HCT116 (cell line): ENCODE results near the gene PTPN20. TPM values are rescaled to one million over a fixed set of nuclear protein-coding genes. Genes with fewer than 3 reads are reported as not detected.

Source experiments
- ATAC-seq: fragments of 200-7000 bp; cut with Tn5 transposase; 2 replicates; pipeline ENCODE4 v1.9.1; 2020; ENCODE audit warnings: mild to moderate bottlenecking, moderate library complexity
- BruUV-seq: library from RNA; stranded (reverse); fragments of 400-500 nt; replicated peaks from 2 replicates; lab custom pipeline; 2021; lab: Mats Ljungman, UMichigan
- CTCF ChIA-PET: fragments of 300-600 bp; sonication (Branson Sonifier 250); formaldehyde crosslinking; loops from one replicate; lab custom pipeline; 2021; ENCODE audit warnings: antibody characterized with exemption; lab: Charles Lee
- POLR2A ChIA-PET: fragments of 300-600, 350-600 bp; sonication (Branson Sonifier 250); formaldehyde crosslinking; loops from one replicate; lab custom pipeline; 2021; ENCODE audit warnings: antibody characterized with exemption; lab: Charles Lee
- RAD21 ChIA-PET, 2 experiments: fragments of 300-600 bp; sonication (Branson Sonifier 250); formaldehyde crosslinking; loops; one replicate each; lab custom pipeline; 2023; ENCODE audit warnings: low total read pairs in 2 of 2; ENCODE audit not compliant: uncharacterized antibody in 2 of 2, unreplicated experiment in 2 of 2, low non-redundant PET in 1 of 2; lab: Charles Lee
- DNase-seq: peaks from one replicate; pipeline ENCODE4 v3.0.0-alpha.2; 2010; ENCODE audit warnings: low read depth, low spot score
- H2AFZ ChIP-seq: fragments of 200-600 bp; shearing (Covaris generic), sonication (generic); 2 replicates; pipeline ENCODE4 v1.6.1; 2017; ENCODE audit warnings: low read depth, mixed run types, mixed read lengths, antibody characterized with exemption, low read length; ENCODE audit not compliant: poor library complexity, severe bottlenecking
- H3K27ac ChIP-seq: 2 replicates; pipeline ENCODE4 v1.5.1; 2012; ENCODE audit warnings: low read depth, low read length
- H3K27me3 ChIP-seq: fragments of 200-600 bp; sonication (generic); 2 replicates; pipeline ENCODE4 v1.6.1; 2016; ENCODE audit warnings: mixed run types, low read length, mixed read lengths; ENCODE audit not compliant: insufficient read depth
- H3K36me3 ChIP-seq, 2 experiments: fragments of 200-500 bp in 1 of 2; fragments of 200-600 bp in 1 of 2; sonication (Bioruptor generic) in 1 of 2; sonication (generic) in 1 of 2; 2 replicates each; pipeline versions ENCODE4 v1.5.1 to v1.6.1; 2014 to 2016; ENCODE audit warnings: low read length in 2 of 2, inconsistent platforms in 1 of 2, mixed read lengths in 1 of 2, mixed run types in 1 of 2; ENCODE audit not compliant: insufficient read depth in 2 of 2, control insufficient read depth in 1 of 2
- H3K4me1 ChIP-seq, 2 experiments: fragments of 200-600 bp in 1 of 2; sonication (generic) in 1 of 2; 2 replicates each; pipeline versions ENCODE4 v1.5.1 to v1.6.1; 2012 to 2017; ENCODE audit warnings: low read length in 2 of 2, inconsistent platforms in 1 of 2, mild to moderate bottlenecking in 1 of 2, mixed read lengths in 1 of 2, mixed run types in 1 of 2, moderate library complexity in 1 of 2; ENCODE audit not compliant: insufficient read depth in 2 of 2, control insufficient read depth in 1 of 2
- H3K4me2 ChIP-seq: fragments of 200-600 bp; sonication (generic); 2 replicates; pipeline ENCODE4 v1.6.1; 2017; ENCODE audit warnings: mixed run types, low read length, mixed read lengths
- H3K4me3 ChIP-seq, 2 experiments: fragments of 200-600 bp in 1 of 2; sonication (generic) in 1 of 2; replicated peaks in 1 of 2; 2 replicates each; pipeline ENCODE4 v1.5.1; 2011 to 2016; ENCODE audit warnings: low read length in 2 of 2, control low read depth in 1 of 2, low read depth in 1 of 2, mild to moderate bottlenecking in 1 of 2, mixed read lengths in 1 of 2, mixed run types in 1 of 2
- H3K79me2 ChIP-seq: fragments of 200-600 bp; sonication (generic); 2 replicates; pipeline ENCODE4 v1.6.1; 2017; ENCODE audit warnings: mild to moderate bottlenecking, mixed run types, low read length, moderate library complexity, mixed read lengths; ENCODE audit not compliant: insufficient read depth
- H3K9ac ChIP-seq: fragments of 200-600 bp; sonication (generic); 2 replicates; pipeline ENCODE4 v1.6.1; 2016; ENCODE audit warnings: low read length, mixed read lengths
- H3K9me2 ChIP-seq: fragments of 200-600 bp; sonication (generic), shearing (Covaris generic); 2 replicates; pipeline ENCODE4 v1.6.1; 2017; ENCODE audit warnings: mixed run types, mild to moderate bottlenecking, moderate library complexity; ENCODE audit not compliant: insufficient read depth
- H3K9me3 ChIP-seq, 2 experiments: fragments of 200-500 bp in 1 of 2; fragments of 200-600 bp in 1 of 2; sonication (Bioruptor generic) in 1 of 2; sonication (generic) in 1 of 2; 2 replicates each; pipeline ENCODE4 v1.6.1; 2014 to 2017; ENCODE audit warnings: low read length in 2 of 2, mixed read lengths in 2 of 2, inconsistent platforms in 1 of 2, low read depth in 1 of 2, mild to moderate bottlenecking in 1 of 2, mixed run types in 1 of 2, moderate library complexity in 1 of 2; ENCODE audit not compliant: control insufficient read depth in 1 of 2, insufficient read depth in 1 of 2
- H4K20me1 ChIP-seq: fragments of 200-600 bp; sonication (generic), shearing (Covaris generic); 2 replicates; pipeline ENCODE4 v1.6.1; 2017; ENCODE audit warnings: mixed run types, mild to moderate bottlenecking, moderate library complexity; ENCODE audit not compliant: insufficient read depth
- CBX3 ChIP-seq: IDR thresholded peaks from 2 replicates; pipeline ENCODE4 v1.6.1; 2012; ENCODE audit warnings: low read depth
- EGR1 ChIP-seq: IDR thresholded peaks from 2 replicates; pipeline ENCODE4 v1.6.1; 2012; ENCODE audit warnings: low read depth
- EZH2 ChIP-seq: fragments of 200-600 bp; sonication (generic); IDR thresholded peaks from 2 replicates; pipeline ENCODE4 v1.6.1; 2017; ENCODE audit warnings: antibody characterized with exemption, mixed run types
- EZH2phosphoT487 ChIP-seq: fragments of 200-600 bp; IDR thresholded peaks from 2 replicates; pipeline ENCODE4 v1.6.1; 2018; ENCODE audit warnings: antibody characterized with exemption, borderline replicate concordance
- FOSL1 ChIP-seq: IDR thresholded peaks from 2 replicates; pipeline ENCODE4 v1.6.1; 2012; ENCODE audit warnings: low read depth
- JUND ChIP-seq: IDR thresholded peaks from 2 replicates; pipeline ENCODE4 v1.6.1; 2012
- POLR2A ChIP-seq: IDR thresholded peaks from 2 replicates; pipeline ENCODE4 v1.7.0; 2011; ENCODE audit warnings: borderline replicate concordance; ENCODE audit not compliant: insufficient read depth, insufficient read length; ENCODE audit errors: extremely low read depth
- RAD21 ChIP-seq: IDR thresholded peaks from 2 replicates; pipeline ENCODE4 v1.6.1; 2012; ENCODE audit warnings: low read depth, mild to moderate bottlenecking
- SIN3A ChIP-seq: IDR thresholded peaks from 2 replicates; pipeline ENCODE4 v1.6.1; 2012; ENCODE audit warnings: low read depth
- SP1 ChIP-seq: IDR thresholded peaks from 2 replicates; pipeline ENCODE4 v1.6.1; 2012; ENCODE audit warnings: low read depth
- YY1 ChIP-seq: IDR thresholded peaks from 2 replicates; pipeline ENCODE4 v1.6.1; 2011; ENCODE audit warnings: low read length, low read depth, moderate library complexity, mild to moderate bottlenecking; ENCODE audit not compliant: insufficient replicate concordance; ENCODE audit errors: extremely low read depth
- ZFX ChIP-seq: fragments of 450-650 bp; IDR thresholded peaks from 2 replicates; pipeline ENCODE4 v1.6.1; 2017
- intact Hi-C: fragments of 100-400 bp; cut with micrococcal nuclease; formaldehyde crosslinking; loops from 2 replicates; pipeline ENCODE4 v1.10.0; 2022
- total RNA-seq: library from RNA; stranded (reverse); gene quantifications from one replicate; pipeline ENCODE4 v1.2.1, GENCODE V29; 2021; ENCODE audit not compliant: unreplicated experiment
- TF ChIP-seq, protein P1 (sequence below): IDR thresholded peaks from 2 replicates; pipeline ENCODE4 v1.6.1; 2012
- TF ChIP-seq, protein P2 (sequence below): IDR thresholded peaks from 2 replicates; pipeline ENCODE4 v1.6.1; 2011; ENCODE audit warnings: mild to moderate bottlenecking, low read length, moderate library complexity; ENCODE audit not compliant: insufficient replicate concordance; ENCODE audit errors: extremely low read depth
- TF ChIP-seq, protein P3 (sequence below): IDR thresholded peaks from 2 replicates; pipeline ENCODE4 v1.6.1; 2012; ENCODE audit warnings: low read depth

Gene PTPN20
- total RNA-seq, 1 experiment from 2014 or later: not detected

DNA sequence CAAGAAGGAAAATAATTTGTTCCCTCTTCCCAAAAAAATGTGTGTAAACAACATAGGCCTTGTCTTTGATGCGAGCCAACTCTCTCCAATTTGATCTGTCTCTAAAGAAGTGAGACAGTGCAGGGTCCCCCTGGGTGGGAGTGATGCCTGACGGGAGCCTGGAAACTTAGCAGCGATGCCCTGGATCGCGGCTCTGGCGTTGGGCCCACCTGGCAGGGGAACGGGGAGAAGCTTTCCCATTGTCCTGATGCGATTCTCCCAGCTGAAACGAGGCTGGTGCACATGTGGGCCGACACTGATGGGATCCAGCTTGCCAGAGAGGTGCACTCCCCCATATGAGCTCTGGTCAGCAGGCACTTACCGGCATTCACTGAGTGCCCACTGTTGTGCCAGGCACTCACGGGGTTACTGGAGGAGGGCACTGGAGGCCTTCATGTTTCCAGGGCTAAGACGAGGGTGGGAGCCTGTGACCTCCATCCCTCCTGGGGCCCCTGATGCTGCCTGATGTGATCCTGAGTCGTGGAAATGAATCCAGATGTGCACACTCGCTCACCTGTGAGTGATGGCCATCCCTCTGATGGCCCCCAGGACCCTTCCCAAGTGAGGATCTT is 132.8 kb downstream of the PTPN20 start:
- Histone ChIP-seq H2AFZ (no peak overlapping the region), H3K4me1 (no peaks in the 10 kb centered on the region), H3K9me3 (no peaks in the 10 kb centered on the region), H3K9me2 (no peaks in the 10 kb centered on the region), H3K9ac (no peak overlapping the region), H3K36me3 (no peaks in the 10 kb centered on the region), H3K4me3 (no peak overlapping the region), H4K20me1 (no peaks in the 10 kb centered on the region), H3K27ac (no peak overlapping the region), H3K27me3 (no peaks in the 10 kb centered on the region), H3K4me2 (no peak overlapping the region), H3K79me2 (no peaks in the 10 kb centered on the region)
- intact Hi-C loops: no loop called here
- no peak for ATAC-seq
- no peak for DNase-seq
- no TSS peak for BruUV-seq
- CTCF ChIA-PET: no interaction called here
- RAD21 ChIA-PET: no interaction called here
- POLR2A ChIA-PET: no interaction called here
- TF ChIP-seq EZH2phosphoT487 (no peak), POLR2A (no peak), EZH2 (no peak), YY1 (no peak), CBX3 (no peak), ZFX (no peak), EGR1 (no peak), SP1 (no peak), SIN3A (no peak)
- TF ChIP-seq, protein P1, sequence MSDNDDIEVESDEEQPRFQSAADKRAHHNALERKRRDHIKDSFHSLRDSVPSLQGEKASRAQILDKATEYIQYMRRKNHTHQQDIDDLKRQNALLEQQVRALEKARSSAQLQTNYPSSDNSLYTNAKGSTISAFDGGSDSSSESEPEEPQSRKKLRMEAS: no peak

DNA sequence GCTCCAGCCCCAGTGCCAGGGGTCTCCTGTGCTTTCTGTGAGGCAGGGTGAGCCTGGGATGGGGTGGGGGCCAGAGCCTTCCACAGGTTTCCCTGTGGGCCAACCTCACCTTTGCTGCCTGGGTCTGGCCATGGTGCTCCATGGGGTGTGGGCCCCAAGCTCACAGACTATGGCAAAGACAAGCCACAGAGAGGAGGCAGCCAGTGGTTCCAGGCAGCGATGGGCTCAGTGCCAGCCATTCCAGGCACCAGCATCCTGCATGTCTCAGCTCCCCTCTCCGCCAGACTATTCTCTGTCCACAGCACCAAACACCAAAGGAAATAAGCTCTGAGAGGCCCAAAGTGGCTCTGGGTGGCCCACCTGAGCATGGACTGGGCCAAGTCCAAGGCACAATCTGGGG is 133.5 kb downstream of the PTPN20 start:
- RAD21 ChIA-PET: no interaction called here
- no TSS peak for BruUV-seq
- Histone ChIP-seq H3K27me3 (no peaks in the 10 kb centered on the region), H3K9me3 (no peaks in the 10 kb centered on the region), H3K4me2 (no peak overlapping the region), H3K9me2 (no peaks in the 10 kb centered on the region), H2AFZ (no peak overlapping the region), H4K20me1 (no peaks in the 10 kb centered on the region), H3K4me3 (no peak overlapping the region)
- ATAC-seq: no peak
- TF ChIP-seq EZH2: no peak
- no peak for TF ChIP-seq FOSL1
- TF ChIP-seq ZFX: no peak
- TF ChIP-seq, protein P2, sequence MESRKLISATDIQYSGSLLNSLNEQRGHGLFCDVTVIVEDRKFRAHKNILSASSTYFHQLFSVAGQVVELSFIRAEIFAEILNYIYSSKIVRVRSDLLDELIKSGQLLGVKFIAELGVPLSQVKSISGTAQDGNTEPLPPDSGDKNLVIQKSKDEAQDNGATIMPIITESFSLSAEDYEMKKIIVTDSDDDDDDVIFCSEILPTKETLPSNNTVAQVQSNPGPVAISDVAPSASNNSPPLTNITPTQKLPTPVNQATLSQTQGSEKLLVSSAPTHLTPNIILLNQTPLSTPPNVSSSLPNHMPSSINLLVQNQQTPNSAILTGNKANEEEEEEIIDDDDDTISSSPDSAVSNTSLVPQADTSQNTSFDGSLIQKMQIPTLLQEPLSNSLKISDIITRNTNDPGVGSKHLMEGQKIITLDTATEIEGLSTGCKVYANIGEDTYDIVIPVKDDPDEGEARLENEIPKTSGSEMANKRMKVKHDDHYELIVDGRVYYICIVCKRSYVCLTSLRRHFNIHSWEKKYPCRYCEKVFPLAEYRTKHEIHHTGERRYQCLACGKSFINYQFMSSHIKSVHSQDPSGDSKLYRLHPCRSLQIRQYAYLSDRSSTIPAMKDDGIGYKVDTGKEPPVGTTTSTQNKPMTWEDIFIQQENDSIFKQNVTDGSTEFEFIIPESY: no peak
- TF ChIP-seq, protein P3, sequence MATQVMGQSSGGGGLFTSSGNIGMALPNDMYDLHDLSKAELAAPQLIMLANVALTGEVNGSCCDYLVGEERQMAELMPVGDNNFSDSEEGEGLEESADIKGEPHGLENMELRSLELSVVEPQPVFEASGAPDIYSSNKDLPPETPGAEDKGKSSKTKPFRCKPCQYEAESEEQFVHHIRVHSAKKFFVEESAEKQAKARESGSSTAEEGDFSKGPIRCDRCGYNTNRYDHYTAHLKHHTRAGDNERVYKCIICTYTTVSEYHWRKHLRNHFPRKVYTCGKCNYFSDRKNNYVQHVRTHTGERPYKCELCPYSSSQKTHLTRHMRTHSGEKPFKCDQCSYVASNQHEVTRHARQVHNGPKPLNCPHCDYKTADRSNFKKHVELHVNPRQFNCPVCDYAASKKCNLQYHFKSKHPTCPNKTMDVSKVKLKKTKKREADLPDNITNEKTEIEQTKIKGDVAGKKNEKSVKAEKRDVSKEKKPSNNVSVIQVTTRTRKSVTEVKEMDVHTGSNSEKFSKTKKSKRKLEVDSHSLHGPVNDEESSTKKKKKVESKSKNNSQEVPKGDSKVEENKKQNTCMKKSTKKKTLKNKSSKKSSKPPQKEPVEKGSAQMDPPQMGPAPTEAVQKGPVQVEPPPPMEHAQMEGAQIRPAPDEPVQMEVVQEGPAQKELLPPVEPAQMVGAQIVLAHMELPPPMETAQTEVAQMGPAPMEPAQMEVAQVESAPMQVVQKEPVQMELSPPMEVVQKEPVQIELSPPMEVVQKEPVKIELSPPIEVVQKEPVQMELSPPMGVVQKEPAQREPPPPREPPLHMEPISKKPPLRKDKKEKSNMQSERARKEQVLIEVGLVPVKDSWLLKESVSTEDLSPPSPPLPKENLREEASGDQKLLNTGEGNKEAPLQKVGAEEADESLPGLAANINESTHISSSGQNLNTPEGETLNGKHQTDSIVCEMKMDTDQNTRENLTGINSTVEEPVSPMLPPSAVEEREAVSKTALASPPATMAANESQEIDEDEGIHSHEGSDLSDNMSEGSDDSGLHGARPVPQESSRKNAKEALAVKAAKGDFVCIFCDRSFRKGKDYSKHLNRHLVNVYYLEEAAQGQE: no peak
- no peak for TF ChIP-seq JUND
- no peak for TF ChIP-seq YY1
- TF ChIP-seq RAD21: no peak
- no peak for TF ChIP-seq CBX3
- TF ChIP-seq, all 23 proteins: peak for 0
- no peak overlapping the region for H3K9ac ChIP-seq
- ChIA-PET POLR2A (interaction anchor here (0.6 kb wide), 1 partner anchor 49 kb away, joined by 3 read pairs; no protein-coding TSS in a partner anchor), CTCF (interaction anchor here (1.7 kb wide), 1 partner anchor 267 kb away, joined by 7 read pairs; no protein-coding TSS in a partner anchor)
- intact Hi-C loops: no loop called here
- H3K36me3 ChIP-seq: no peaks in the 10 kb centered on the region
- H3K79me2 ChIP-seq: no peaks in the 10 kb centered on the region
- no peak overlapping the region for H3K27ac ChIP-seq
- H3K4me1 ChIP-seq: no peaks in the 10 kb centered on the region
- no peak for DNase-seq
